ENCODE data around the gene GRHPR. TPM values are rescaled to one million over a fixed set of nuclear protein-coding genes. Genes with fewer than 3 reads are reported as not detected.

The GRHPR gene
- total RNA-seq, 2 experiments from 2014 or later = 106 to 135 TPM

DNA sequence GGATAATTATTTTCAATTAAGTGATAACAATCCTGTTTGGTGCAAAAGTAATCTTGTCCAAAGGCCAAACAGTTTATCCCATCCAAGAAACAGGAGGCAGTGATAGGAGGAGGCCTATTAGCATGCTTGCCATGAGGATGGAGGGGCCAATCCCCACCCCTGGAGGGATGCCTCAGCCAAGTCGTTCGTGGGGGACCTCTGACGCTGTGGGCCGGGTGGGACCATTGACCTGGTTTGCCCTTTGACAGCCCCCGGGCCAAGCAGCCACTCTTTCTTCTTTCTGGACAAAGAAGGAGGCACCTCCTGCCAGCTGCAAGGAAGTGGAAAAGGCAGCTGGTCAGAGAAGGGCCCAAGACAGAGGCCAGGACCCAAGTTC, 39.5 kb upstream of the GRHPR start:
- peak overlapping the region; percentile 30; the same call in 1 of the 2 replicates for H2AFZ ChIP-seq (ENCODE audit: low read length)
- H3K36me3 ChIP-seq (ENCODE audit: insufficient read depth, low read length) = peaks cover 7% of the 10 kb centered on the region
- H3K4me2 ChIP-seq (ENCODE audit: low read length) = peak overlapping the region; percentile 54
- ChIA-PET CTCF (ENCODE audit: unreplicated experiment) (interaction anchor here (0.6 kb wide), 1 partner anchor 32 kb away, joined by 5 read pairs; no protein-coding TSS in a partner anchor), POLR2A (interaction anchor here (0.5 to 12.9 kb wide), 15 partner anchors 9 to 510 kb away, joined by 3 to 170 read pairs (median 7); no protein-coding TSS in a partner anchor)
- peak; percentile 56 for DNase-seq (ENCODE audit: low spot score)
- no peaks in the 10 kb centered on the region for H3K79me2 ChIP-seq (ENCODE audit: insufficient read depth, low read depth, low read length)
- peak overlapping the region; percentile 90 for H3K27ac ChIP-seq (ENCODE audit: low read depth, low read length, poor library complexity, severe bottlenecking)
- H3K9me3 ChIP-seq (ENCODE audit: low read length) = peaks cover 5% of the 10 kb centered on the region; the same call in 1 of the 2 replicates
- H3K9me2 ChIP-seq (ENCODE audit: insufficient read depth, low read length) = no peaks in the 10 kb centered on the region
- BruUV-seq (replicated peaks) = TSS peak; percentile 65
- H4K20me1 ChIP-seq (ENCODE audit: insufficient read depth, low read length) = no peaks in the 10 kb centered on the region
- intact Hi-C loops (cut with micrococcal nuclease; ENCODE audit: unreplicated experiment) = no loop called here
- peaks cover 93% of the 10 kb centered on the region for H3K4me1 ChIP-seq (ENCODE audit: insufficient read depth, low read length, poor library complexity, severe bottlenecking)
- TF ChIP-seq EZH2phosphoT487 (IDR thresholded peaks at IDR 0.05; ENCODE audit: borderline replicate concordance, low read depth, low read length) (no peak), CTCF (conservative IDR thresholded peaks at IDR 0.05; ENCODE audit: low read length) (no peak)
- peak overlapping the region; percentile 30 for H3K4me3 ChIP-seq (ENCODE audit: low read depth, low read length, poor library complexity, severe bottlenecking)

- Histone ChIP-seq H3K4me3 (ENCODE audit: low read depth, low read length, poor library complexity, severe bottlenecking) (peak overlapping the region; percentile 30), H3K4me1 (ENCODE audit: insufficient read depth, low read length, poor library complexity, severe bottlenecking) (peaks cover 89% of the 10 kb centered on the region), H4K20me1 (ENCODE audit: insufficient read depth, low read length) (no peaks in the 10 kb centered on the region), H2AFZ (ENCODE audit: low read length) (peak overlapping the region; percentile 30; the same call in 1 of the 2 replicates), H3K9me3 (ENCODE audit: low read length) (peaks cover 5% of the 10 kb centered on the region; the same call in 1 of the 2 replicates), H3K27ac (ENCODE audit: low read depth, low read length, poor library complexity, severe bottlenecking) (peak overlapping the region; percentile 90), H3K79me2 (ENCODE audit: insufficient read depth, low read depth, low read length) (no peaks in the 10 kb centered on the region), H3K9me2 (ENCODE audit: insufficient read depth, low read length) (no peaks in the 10 kb centered on the region), H3K36me3 (ENCODE audit: insufficient read depth, low read length) (peaks cover 7% of the 10 kb centered on the region), H3K4me2 (ENCODE audit: low read length) (peak overlapping the region; percentile 54)
- TF ChIP-seq CTCF (conservative IDR thresholded peaks at IDR 0.05; ENCODE audit: low read length) (no peak), EZH2phosphoT487 (IDR thresholded peaks at IDR 0.05; ENCODE audit: borderline replicate concordance, low read depth, low read length) (no peak)
- intact Hi-C loops (cut with micrococcal nuclease; ENCODE audit: unreplicated experiment) = no loop called here
- no peak for DNase-seq (ENCODE audit: low spot score)
- ChIA-PET CTCF (ENCODE audit: unreplicated experiment) (interaction anchor here (0.6 kb wide), 1 partner anchor 32 kb away, joined by 5 read pairs; no protein-coding TSS in a partner anchor), POLR2A (interaction anchor here (0.5 to 12.9 kb wide), 10 partner anchors 9 to 171 kb away, joined by 3 to 170 read pairs (median 6); no protein-coding TSS in a partner anchor)
- no TSS peak for BruUV-seq (replicated peaks)
These were observed 39.1 kb upstream of the GRHPR start for GRCh38 chr9:37383393-37383792.
